ENCODE measurements around the gene KIAA0408.

DNA sequence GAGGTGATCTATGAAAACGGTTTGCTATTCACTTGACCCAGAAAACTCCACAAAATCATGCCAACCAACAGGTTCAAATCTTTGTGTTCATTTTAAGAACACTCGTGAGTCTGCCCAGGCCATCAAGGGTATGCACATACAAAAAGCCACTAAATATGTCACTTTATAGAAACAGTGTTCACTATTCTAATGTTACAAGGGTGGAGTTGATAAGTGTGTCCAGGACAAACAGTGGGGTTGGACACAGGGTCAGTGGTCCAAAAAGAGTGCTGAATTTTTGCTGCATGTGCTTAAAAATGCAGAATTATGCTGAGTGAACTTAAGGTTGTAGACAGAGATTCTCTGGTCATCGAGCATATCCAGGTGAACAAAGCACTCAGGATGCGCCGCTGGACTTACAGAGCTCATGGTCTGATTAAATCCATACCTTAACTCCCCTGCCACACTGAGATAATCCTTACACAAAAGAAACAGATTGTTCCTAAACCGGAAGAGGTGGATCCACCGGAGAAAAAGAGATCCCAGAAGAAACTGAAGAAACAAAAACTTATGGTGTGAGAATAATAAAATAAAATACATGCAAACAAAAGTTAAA, 23.5 kb downstream of the KIAA0408 start:
- TF ChIP-seq, protein P1, sequence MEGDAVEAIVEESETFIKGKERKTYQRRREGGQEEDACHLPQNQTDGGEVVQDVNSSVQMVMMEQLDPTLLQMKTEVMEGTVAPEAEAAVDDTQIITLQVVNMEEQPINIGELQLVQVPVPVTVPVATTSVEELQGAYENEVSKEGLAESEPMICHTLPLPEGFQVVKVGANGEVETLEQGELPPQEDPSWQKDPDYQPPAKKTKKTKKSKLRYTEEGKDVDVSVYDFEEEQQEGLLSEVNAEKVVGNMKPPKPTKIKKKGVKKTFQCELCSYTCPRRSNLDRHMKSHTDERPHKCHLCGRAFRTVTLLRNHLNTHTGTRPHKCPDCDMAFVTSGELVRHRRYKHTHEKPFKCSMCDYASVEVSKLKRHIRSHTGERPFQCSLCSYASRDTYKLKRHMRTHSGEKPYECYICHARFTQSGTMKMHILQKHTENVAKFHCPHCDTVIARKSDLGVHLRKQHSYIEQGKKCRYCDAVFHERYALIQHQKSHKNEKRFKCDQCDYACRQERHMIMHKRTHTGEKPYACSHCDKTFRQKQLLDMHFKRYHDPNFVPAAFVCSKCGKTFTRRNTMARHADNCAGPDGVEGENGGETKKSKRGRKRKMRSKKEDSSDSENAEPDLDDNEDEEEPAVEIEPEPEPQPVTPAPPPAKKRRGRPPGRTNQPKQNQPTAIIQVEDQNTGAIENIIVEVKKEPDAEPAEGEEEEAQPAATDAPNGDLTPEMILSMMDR (IDR thresholded peaks at IDR 0.05; ENCODE audit: low read length) = no peak
- no peak for TF ChIP-seq EZH2 (optimal IDR thresholded peaks at IDR 0.05; ENCODE audit: low read depth, low read length)

All from MM.1S (cell line).